Neural progenitor cell (in vitro differentiated cells): Measurements from ENCODE around the gene DNAH3. TPM values are rescaled to one million over a fixed set of nuclear protein-coding genes. Genes with fewer than 3 reads are reported as not detected.

Experiments
- DNase-seq: peaks from one replicate; pipeline ENCODE4 v3.0.0-alpha.2; 2016; ENCODE audit warnings: low spot score
- H2AFZ ChIP-seq: fragments of 200-600 bp; sonication (generic); replicated peaks from 2 replicates; pipeline ENCODE4 v1.6.1; 2016; ENCODE audit warnings: antibody characterized with exemption
- H3F3A ChIP-seq: fragments of 200-600 bp; sonication (generic); 2 replicates; pipeline ENCODE4 v1.6.1; 2016; ENCODE audit warnings: antibody characterized with exemption, low read depth
- H3K27ac ChIP-seq: fragments of 200-600 bp; sonication (generic); 2 replicates; pipeline ENCODE4 v1.5.1; 2016; ENCODE audit warnings: mild to moderate bottlenecking
- H3K27me3 ChIP-seq: fragments of 200-600 bp; sonication (generic); 2 replicates; pipeline ENCODE4 v1.6.1; 2016; ENCODE audit warnings: mild to moderate bottlenecking, moderate library complexity
- H3K36me3 ChIP-seq: fragments of 200-600 bp; sonication (generic); 2 replicates; pipeline ENCODE4 v1.5.1; 2016
- H3K4me1 ChIP-seq: fragments of 200-600 bp; sonication (generic); 2 replicates; pipeline ENCODE4 v1.6.1; 2016; ENCODE audit warnings: mixed run types
- H3K4me2 ChIP-seq: fragments of 200-600 bp; sonication (generic); 2 replicates; pipeline ENCODE4 v1.6.1; 2016
- H3K4me3 ChIP-seq: fragments of 200-600 bp; sonication (generic); 2 replicates; pipeline ENCODE4 v1.5.1; 2016
- H3K79me2 ChIP-seq: fragments of 200-600 bp; sonication (generic); 2 replicates; pipeline ENCODE4 v1.6.1; 2016; ENCODE audit warnings: low read depth
- H3K9ac ChIP-seq: fragments of 200-600 bp; sonication (generic); 2 replicates; pipeline ENCODE4 v1.6.1; 2016
- H3K9me3 ChIP-seq: fragments of 200-600 bp; sonication (generic); 2 replicates; pipeline ENCODE4 v1.5.1; 2016; ENCODE audit warnings: low read depth
- H4K20me1 ChIP-seq: fragments of 200-600 bp; sonication (generic); 2 replicates; pipeline ENCODE4 v1.6.1; 2016; ENCODE audit warnings: low read depth
- H3K27ac Mint-ChIP-seq: 3 replicates; pipeline ENCODE4 v1.8.0; 2021; ENCODE audit warnings: mixed read lengths
- H3K27me3 Mint-ChIP-seq: 2 replicates; pipeline ENCODE4 v1.8.0; 2022; ENCODE audit warnings: low read depth, mild to moderate bottlenecking, inconsistent platforms, moderate library complexity, mixed read lengths; ENCODE audit not compliant: insufficient read depth
- H3K36me3 Mint-ChIP-seq: 3 replicates; pipeline ENCODE4 v1.8.0; 2021; ENCODE audit warnings: mixed read lengths
- H3K4me1 Mint-ChIP-seq: 3 replicates; pipeline ENCODE4 v1.8.0; 2021; ENCODE audit warnings: mixed read lengths
- H3K4me3 Mint-ChIP-seq: 3 replicates; pipeline ENCODE4 v1.8.0; 2021; ENCODE audit warnings: mild to moderate bottlenecking, moderate library complexity, mixed read lengths
- H3K9me3 Mint-ChIP-seq: 3 replicates; pipeline ENCODE4 v1.8.0; 2020; ENCODE audit warnings: mixed read lengths
- EZH2 ChIP-seq: fragments of 200-600 bp; sonication (generic); IDR thresholded peaks from 2 replicates; pipeline ENCODE4 v1.6.1; 2017; ENCODE audit warnings: antibody characterized with exemption, mild to moderate bottlenecking, moderate library complexity
- EZH2phosphoT487 ChIP-seq: fragments of 200-600 bp; sonication (generic); IDR thresholded peaks from 2 replicates; pipeline ENCODE4 v1.6.1; 2017; ENCODE audit warnings: antibody characterized with exemption
- total RNA-seq: library from RNA; depleted of rRNA; stranded (reverse); fragments of >200 nt; gene quantifications from 2 replicates; pipeline ENCODE4 v1.2.3, GENCODE V29; 2015; ENCODE audit warnings: low replicate concordance
- TF ChIP-seq, protein P1 (sequence below): fragments of 200-600 bp; sonication (generic); IDR thresholded peaks from 2 replicates; pipeline ENCODE4 v1.5.1; 2017; ENCODE audit warnings: antibody characterized with exemption, mild to moderate bottlenecking

Gene DNAH3
- total RNA-seq, 1 donor from 2014 or later: 0.92 TPM

- Histone ChIP-seq H3K4me2 (no peak overlapping the region), H3K27me3 (no peaks in the 10 kb centered on the region), H3K79me2 (no peaks in the 10 kb centered on the region), H2AFZ (no peak overlapping the region), H3K4me1 (peaks cover 9% of the 10 kb centered on the region), H3K36me3 (no peaks in the 10 kb centered on the region), H3K27ac (no peak overlapping the region), H4K20me1 (no peaks in the 10 kb centered on the region), H3K4me3 (no peak overlapping the region), H3K9ac (no peak overlapping the region), H3K9me3 (no peaks in the 10 kb centered on the region), H3F3A (no peaks in the 10 kb centered on the region)
- peaks cover 2% of the 10 kb centered on the region for H3K27me3 Mint-ChIP-seq
- peaks cover 7% of the 10 kb centered on the region for H3K36me3 Mint-ChIP-seq
- H3K4me1 Mint-ChIP-seq: peaks cover 3% of the 10 kb centered on the region
- TF ChIP-seq EZH2phosphoT487 (no peak), EZH2 (no peak)
- TF ChIP-seq, protein P1, sequence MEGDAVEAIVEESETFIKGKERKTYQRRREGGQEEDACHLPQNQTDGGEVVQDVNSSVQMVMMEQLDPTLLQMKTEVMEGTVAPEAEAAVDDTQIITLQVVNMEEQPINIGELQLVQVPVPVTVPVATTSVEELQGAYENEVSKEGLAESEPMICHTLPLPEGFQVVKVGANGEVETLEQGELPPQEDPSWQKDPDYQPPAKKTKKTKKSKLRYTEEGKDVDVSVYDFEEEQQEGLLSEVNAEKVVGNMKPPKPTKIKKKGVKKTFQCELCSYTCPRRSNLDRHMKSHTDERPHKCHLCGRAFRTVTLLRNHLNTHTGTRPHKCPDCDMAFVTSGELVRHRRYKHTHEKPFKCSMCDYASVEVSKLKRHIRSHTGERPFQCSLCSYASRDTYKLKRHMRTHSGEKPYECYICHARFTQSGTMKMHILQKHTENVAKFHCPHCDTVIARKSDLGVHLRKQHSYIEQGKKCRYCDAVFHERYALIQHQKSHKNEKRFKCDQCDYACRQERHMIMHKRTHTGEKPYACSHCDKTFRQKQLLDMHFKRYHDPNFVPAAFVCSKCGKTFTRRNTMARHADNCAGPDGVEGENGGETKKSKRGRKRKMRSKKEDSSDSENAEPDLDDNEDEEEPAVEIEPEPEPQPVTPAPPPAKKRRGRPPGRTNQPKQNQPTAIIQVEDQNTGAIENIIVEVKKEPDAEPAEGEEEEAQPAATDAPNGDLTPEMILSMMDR: no peak
- no peak for DNase-seq
- no peaks in the 10 kb centered on the region for H3K9me3 Mint-ChIP-seq
- H3K4me3 Mint-ChIP-seq: no peak overlapping the region
- no peak overlapping the region for H3K27ac Mint-ChIP-seq
These were observed 229.8 kb downstream of the DNAH3 start for GRCh38 chr16:20920799-20921198.

DNA sequence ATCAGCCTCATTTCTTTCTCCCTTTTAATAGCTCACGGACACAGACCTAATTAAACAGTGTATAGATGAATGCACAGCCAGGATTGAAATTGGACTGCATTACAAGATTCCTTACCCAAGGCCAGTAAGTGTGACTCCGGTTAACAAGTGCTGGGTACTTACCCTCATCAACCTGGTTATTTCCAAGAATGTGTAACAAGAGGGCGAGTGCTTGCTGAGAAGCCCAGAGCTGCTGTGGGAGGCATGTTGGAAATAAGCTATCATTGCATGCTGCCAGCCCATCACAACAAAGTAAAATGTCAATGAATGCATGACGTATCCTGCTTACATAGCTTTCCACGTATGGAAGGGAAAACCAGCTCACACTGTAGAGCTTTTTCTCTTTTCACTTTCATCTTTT is 230.6 kb downstream of the DNAH3 start:
- no peak overlapping the region for H3K27ac Mint-ChIP-seq
- no peak for TF ChIP-seq EZH2phosphoT487
- TF ChIP-seq, protein P1: no peak
- no peak overlapping the region for H3K4me3 Mint-ChIP-seq
- H3K27me3 ChIP-seq: no peaks in the 10 kb centered on the region
- no peaks in the 10 kb centered on the region for H3K79me2 ChIP-seq
- no peak overlapping the region for H3K4me3 ChIP-seq
- no peak for DNase-seq
- H3K9me3 Mint-ChIP-seq: no peaks in the 10 kb centered on the region
- H3K9ac ChIP-seq: no peak overlapping the region
- peaks cover 2% of the 10 kb centered on the region for H3K27me3 Mint-ChIP-seq
- no peaks in the 10 kb centered on the region for H3F3A ChIP-seq
- H3K4me2 ChIP-seq: no peak overlapping the region
- no peak overlapping the region for H3K27ac ChIP-seq
- no peaks in the 10 kb centered on the region for H3K9me3 ChIP-seq
- peaks cover 9% of the 10 kb centered on the region for H3K4me1 ChIP-seq
- H4K20me1 ChIP-seq: no peaks in the 10 kb centered on the region
- H3K36me3 ChIP-seq: no peaks in the 10 kb centered on the region
- peaks cover 10% of the 10 kb centered on the region for H3K36me3 Mint-ChIP-seq
- H2AFZ ChIP-seq: no peak overlapping the region
- peaks cover 7% of the 10 kb centered on the region for H3K4me1 Mint-ChIP-seq

GRCh38 chr16:20918486-20919239 is 232.0 kb downstream of the DNAH3 start:
- no peak for DNase-seq
- peaks cover 10% of the 10 kb centered on the region for H3K4me1 Mint-ChIP-seq

More at GRCh38 chr16:20918486-20919239, 232.0 kb downstream of the DNAH3 start:
- no peaks in the 10 kb centered on the region for H3K9me3 Mint-ChIP-seq
- Histone ChIP-seq H3K79me2 (no peaks in the 10 kb centered on the region), H3K4me3 (no peak overlapping the region), H3K36me3 (no peaks in the 10 kb centered on the region), H4K20me1 (no peaks in the 10 kb centered on the region), H3K9ac (no peak overlapping the region), H2AFZ (no peak overlapping the region), H3F3A (no peaks in the 10 kb centered on the region), H3K4me1 (peaks cover 11% of the 10 kb centered on the region), H3K27me3 (no peaks in the 10 kb centered on the region), H3K27ac (no peak overlapping the region), H3K4me2 (no peak overlapping the region), H3K9me3 (no peaks in the 10 kb centered on the region)
- H3K36me3 Mint-ChIP-seq: peaks cover 10% of the 10 kb centered on the region
- no peak overlapping the region for H3K4me3 Mint-ChIP-seq
- TF ChIP-seq, protein P1: no peak
- TF ChIP-seq EZH2phosphoT487: no peak
- TF ChIP-seq EZH2: no peak
- peaks cover 2% of the 10 kb centered on the region for H3K27me3 Mint-ChIP-seq
- no peak overlapping the region for H3K27ac Mint-ChIP-seq
